Stomach smooth muscle (tissue), 2 donors: ENCODE data around the gene BMPR2.

Source experiments
- H3K27ac ChIP-seq: one replicate; pipeline ENCODE4 v1.7.0; 2013; ENCODE audit warnings: mild to moderate bottlenecking, low read length, inconsistent platforms
- H3K27me3 ChIP-seq, 2 donors: one replicate each; pipeline ENCODE4 v1.7.0; 2013; ENCODE audit warnings: low read length in 2 of 2; ENCODE audit not compliant: insufficient read depth in 2 of 2, control insufficient read depth in 1 of 2
- H3K36me3 ChIP-seq, 2 donors: one replicate each; pipeline ENCODE4 v1.7.0; 2013; ENCODE audit warnings: low read length in 2 of 2; ENCODE audit not compliant: control insufficient read depth in 2 of 2, insufficient read depth in 2 of 2
- H3K4me1 ChIP-seq: one replicate; pipeline ENCODE4 v1.7.0; 2013; ENCODE audit warnings: low read length; ENCODE audit not compliant: control insufficient read depth, insufficient read depth
- H3K4me3 ChIP-seq, 2 donors: one replicate each; pipeline ENCODE4 v1.7.0; 2013; ENCODE audit warnings: low read length in 2 of 2
- H3K9ac ChIP-seq, 2 donors: one replicate each; pipeline ENCODE4 v1.7.0; 2013; ENCODE audit warnings: low read length in 2 of 2, mild to moderate bottlenecking in 1 of 2
- H3K9me3 ChIP-seq, 2 donors: one replicate each; pipeline ENCODE4 v1.7.0; 2013; ENCODE audit warnings: low read length in 2 of 2; ENCODE audit not compliant: control insufficient read depth in 2 of 2
- donor health status: healthy.
- donor health status: Pancreatic carcinoma.

Gene BMPR2

DNA sequence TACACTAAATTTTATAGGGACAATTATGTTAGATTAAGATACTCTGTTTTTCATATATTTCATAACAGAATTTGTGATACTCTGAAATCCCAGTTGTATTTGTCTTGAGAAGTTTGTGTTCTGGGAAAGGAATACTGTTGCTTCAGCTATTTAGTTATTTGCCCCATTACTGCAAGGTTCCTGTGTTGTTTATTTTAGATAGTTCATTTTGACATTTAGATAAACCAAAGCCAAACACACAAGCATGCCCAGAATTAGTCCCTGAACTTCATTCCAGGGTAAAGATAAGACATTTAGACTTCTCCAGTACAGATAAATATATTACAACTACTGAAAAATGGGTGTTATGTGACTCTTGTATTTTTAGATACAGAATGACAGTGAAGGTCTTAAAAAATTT lies 74.7 kb downstream of the BMPR2 start:
- no peaks in the 10 kb centered on the region for H3K36me3 ChIP-seq
- H3K4me3 ChIP-seq, result no peak overlapping the region
- H3K9me3 ChIP-seq, result no peaks in the 10 kb centered on the region
- no peaks in the 10 kb centered on the region for H3K27me3 ChIP-seq
- H3K27ac ChIP-seq, result no peak overlapping the region
- H3K9ac ChIP-seq, result no peak overlapping the region
- H3K4me1 ChIP-seq, result peaks cover 3% of the 10 kb centered on the region

DNA sequence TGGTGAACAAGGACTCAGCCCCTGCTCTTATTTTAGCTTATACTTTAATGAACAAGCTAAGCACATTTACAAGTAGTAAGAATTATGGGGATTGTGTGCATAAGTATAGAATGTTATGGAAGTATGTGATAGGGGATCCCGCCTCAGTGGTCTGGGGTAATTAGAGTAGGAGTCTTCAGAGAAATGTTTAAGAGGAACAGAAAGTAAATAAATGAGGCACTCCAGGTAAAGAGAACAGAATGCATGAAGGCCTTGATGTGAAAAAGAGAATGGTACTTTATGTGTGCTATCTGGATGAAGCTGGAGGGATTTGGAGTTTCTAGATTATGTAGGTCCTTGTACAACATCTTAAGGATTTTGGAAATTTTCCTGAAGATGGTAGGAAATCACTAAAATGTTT lies 76.6 kb downstream of the BMPR2 start:
- no peak overlapping the region for H3K4me3 ChIP-seq
- H3K4me1 ChIP-seq, result peaks cover 3% of the 10 kb centered on the region
- H3K9me3 ChIP-seq, result no peaks in the 10 kb centered on the region
- H3K27me3 ChIP-seq, result no peaks in the 10 kb centered on the region
- H3K27ac ChIP-seq, result no peak overlapping the region
- no peaks in the 10 kb centered on the region for H3K36me3 ChIP-seq
- no peak overlapping the region for H3K9ac ChIP-seq

DNA sequence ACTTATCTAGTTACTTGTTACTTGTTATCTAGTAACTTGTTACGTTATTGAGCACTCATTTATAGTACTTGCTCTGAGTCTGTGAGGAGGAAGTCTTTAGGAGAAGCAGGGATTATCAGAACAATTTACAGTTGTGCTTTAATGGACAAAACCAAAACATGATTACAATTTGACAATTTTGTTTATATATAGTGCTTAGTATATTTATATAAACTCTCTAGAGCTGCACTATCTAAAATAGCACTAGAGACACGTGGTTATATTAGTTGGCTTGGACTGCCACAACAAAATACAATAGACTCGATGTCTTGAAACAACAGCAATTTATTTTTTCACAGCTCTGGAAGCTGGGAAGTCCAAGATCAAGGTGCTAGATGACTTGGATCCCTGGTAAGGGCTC lies 78.4 kb downstream of the BMPR2 start:
- no peaks in the 10 kb centered on the region for H3K9me3 ChIP-seq
- H3K4me1 ChIP-seq, result peaks cover 3% of the 10 kb centered on the region
- no peak overlapping the region for H3K27ac ChIP-seq
- H3K27me3 ChIP-seq, result no peaks in the 10 kb centered on the region
- H3K36me3 ChIP-seq, result no peaks in the 10 kb centered on the region
- H3K4me3 ChIP-seq, result no peak overlapping the region
- no peak overlapping the region for H3K9ac ChIP-seq

DNA sequence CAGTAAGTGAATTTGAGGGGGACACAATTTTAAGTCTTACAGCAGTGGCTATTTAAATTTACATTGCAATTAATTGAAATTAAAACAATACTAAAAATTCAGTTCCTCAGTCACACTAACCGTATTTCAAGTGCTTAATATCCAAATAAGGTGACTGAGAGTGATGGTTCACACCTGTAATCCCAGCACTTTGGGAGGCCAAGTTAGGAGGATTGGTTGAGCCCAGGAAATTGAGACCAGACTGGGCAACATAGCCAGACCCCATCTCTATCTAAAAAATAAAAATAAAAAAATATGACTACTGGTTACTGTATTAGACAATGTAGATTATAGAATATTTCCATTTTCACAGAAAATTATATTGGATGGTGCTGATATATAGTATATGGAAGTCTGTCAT lies 79.0 kb downstream of the BMPR2 start:
- Histone ChIP-seq H3K9ac (no peak overlapping the region), H3K9me3 (no peaks in the 10 kb centered on the region), H3K4me1 (peaks cover 3% of the 10 kb centered on the region), H3K27ac (no peak overlapping the region), H3K36me3 (no peaks in the 10 kb centered on the region), H3K4me3 (no peak overlapping the region), H3K27me3 (no peaks in the 10 kb centered on the region)

DNA sequence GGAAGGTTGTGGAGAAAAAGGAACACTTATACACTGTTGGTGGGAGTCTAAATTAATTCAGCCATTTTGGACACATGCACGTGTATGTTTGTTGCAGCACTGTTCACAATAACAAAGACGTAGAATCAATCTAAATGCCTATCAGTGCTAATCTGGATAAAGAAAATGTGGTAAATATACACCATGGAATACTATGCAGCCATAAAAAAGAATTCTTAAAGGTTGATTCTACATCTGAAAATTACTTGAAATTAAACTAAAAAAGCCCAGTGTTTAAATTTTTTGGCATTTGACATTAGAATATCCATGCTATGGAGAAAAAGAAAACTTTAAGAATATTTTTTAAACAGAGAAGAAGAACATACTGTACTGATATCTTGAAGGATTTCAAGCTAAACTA lies 84.0 kb downstream of the BMPR2 start:
- Histone ChIP-seq H3K27me3 (no peaks in the 10 kb centered on the region), H3K36me3 (peaks cover 0 to 4% of the 10 kb centered on the region in 2 donors), H3K27ac (no peak overlapping the region), H3K9me3 (no peaks in the 10 kb centered on the region), H3K4me3 (no peak overlapping the region), H3K4me1 (no peaks in the 10 kb centered on the region), H3K9ac (no peak overlapping the region)

DNA sequence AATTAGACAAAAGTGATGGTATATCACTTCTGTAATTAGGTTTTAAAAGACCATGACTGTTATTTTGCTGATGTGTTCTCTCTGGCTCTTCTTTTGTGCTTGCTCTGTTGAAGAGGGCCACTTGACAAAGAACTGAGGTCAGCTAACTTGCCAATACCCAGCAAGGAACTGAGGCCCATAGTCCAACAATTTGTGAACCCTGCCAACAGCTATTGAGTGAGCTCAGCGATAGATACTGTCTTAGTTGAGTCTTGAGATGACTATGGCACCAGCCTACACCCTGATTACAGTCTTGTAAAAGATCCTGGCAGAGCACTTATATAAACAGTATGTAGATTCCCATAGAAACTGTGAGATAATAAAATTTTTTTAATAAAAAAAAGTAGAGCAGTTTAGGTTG lies 103.0 kb downstream of the BMPR2 start:
- Histone ChIP-seq H3K4me1 (no peaks in the 10 kb centered on the region), H3K9me3 (no peaks in the 10 kb centered on the region), H3K27ac (no peak overlapping the region), H3K4me3 (no peak overlapping the region), H3K27me3 (no peaks in the 10 kb centered on the region), H3K9ac (no peak overlapping the region), H3K36me3 (no peaks in the 10 kb centered on the region)

DNA sequence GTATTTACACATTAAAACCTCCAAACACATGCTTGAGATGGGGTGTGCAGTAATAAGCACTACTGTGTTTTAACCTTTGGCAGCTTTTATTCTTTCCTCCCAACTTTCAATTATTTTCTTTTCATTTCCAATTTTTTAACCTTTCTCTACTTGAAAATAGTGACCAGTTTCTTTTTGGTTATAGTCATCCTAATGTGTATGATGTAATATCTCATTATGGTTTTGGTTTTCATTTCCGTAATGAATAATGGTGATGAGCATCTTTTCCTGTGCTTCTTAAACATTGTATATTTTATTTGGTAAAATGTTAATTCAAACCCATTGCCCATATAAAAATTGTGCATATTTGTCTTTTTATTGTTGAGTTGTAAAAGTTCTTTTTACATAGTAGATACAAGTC lies 103.5 kb downstream of the BMPR2 start:
- Histone ChIP-seq H3K4me1 (no peaks in the 10 kb centered on the region), H3K9me3 (no peaks in the 10 kb centered on the region), H3K27ac (no peak overlapping the region), H3K4me3 (no peak overlapping the region), H3K9ac (no peak overlapping the region), H3K36me3 (no peaks in the 10 kb centered on the region), H3K27me3 (no peaks in the 10 kb centered on the region)

DNA sequence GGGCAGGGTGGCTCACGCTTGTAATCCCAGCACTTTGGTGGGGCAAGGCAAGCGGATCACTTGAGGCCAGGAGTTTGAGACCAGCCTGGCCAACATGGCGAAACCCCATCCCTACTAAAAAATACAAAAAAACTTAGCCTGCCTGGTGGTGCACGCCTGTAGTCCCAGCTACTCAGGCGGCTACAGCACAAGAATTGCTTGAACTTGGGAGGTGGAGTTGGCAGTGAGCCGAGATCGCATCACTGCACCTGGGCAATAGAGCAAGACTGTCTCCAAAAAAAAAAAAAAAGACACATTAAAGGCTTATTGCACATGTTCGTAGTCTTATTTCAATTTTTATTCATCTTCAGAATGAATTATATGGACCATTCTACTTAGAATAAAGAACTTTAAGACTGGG lies 110.2 kb downstream of the BMPR2 start:
- no peak overlapping the region for H3K9ac ChIP-seq
- H3K27ac ChIP-seq, result no peak overlapping the region
- no peaks in the 10 kb centered on the region for H3K4me1 ChIP-seq
- H3K4me3 ChIP-seq, result no peak overlapping the region
- H3K9me3 ChIP-seq, result no peaks in the 10 kb centered on the region
- H3K27me3 ChIP-seq, result no peaks in the 10 kb centered on the region
- H3K36me3 ChIP-seq, result no peaks in the 10 kb centered on the region

DNA sequence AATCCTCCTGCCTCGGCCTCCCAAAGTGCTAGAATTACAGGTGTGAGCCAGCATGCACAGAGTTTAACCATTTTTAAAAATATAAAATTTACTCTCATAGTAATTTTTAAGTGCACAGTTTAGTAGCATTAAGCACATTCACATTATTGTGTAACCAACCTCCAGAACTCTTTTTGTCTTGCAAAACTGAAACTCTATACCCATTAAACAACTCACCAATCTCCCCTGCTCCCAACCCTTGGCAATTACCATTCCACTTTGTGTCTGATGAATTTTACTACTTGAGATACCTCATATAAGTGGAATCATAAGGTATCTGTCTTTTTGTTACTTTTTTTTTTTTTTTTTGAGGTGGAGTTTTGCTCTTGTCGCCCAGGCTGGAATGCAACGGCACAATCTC lies 112.5 kb downstream of the BMPR2 start:
- H3K27me3 ChIP-seq, result no peaks in the 10 kb centered on the region
- no peak overlapping the region for H3K4me3 ChIP-seq
- no peaks in the 10 kb centered on the region for H3K9me3 ChIP-seq
- H3K9ac ChIP-seq, result no peak overlapping the region
- no peaks in the 10 kb centered on the region for H3K36me3 ChIP-seq
- no peak overlapping the region for H3K27ac ChIP-seq
- H3K4me1 ChIP-seq, result no peaks in the 10 kb centered on the region

DNA sequence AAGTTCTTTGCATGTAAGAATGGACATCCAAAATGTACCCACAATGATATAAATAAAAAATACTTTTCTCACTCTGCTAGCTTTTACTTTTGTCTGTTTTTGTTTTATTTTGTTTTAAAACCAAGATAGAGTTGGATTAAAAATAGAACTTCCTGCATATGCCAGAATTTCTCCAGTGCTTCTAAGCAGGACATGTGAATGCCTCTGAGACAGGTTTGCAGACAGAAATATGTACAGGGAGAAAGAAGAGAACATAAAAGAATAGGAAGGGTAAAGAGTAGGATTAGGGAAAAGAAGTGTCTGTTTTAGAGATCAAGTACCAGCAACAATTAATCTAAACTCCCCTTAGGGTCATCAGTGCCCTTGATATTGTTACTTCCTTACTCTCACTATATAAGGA lies 114.4 kb downstream of the BMPR2 start:
- Histone ChIP-seq H3K9me3 (no peaks in the 10 kb centered on the region), H3K4me1 (no peaks in the 10 kb centered on the region), H3K9ac (no peak overlapping the region), H3K36me3 (no peaks in the 10 kb centered on the region), H3K4me3 (no peak overlapping the region), H3K27me3 (no peaks in the 10 kb centered on the region), H3K27ac (no peak overlapping the region)

DNA sequence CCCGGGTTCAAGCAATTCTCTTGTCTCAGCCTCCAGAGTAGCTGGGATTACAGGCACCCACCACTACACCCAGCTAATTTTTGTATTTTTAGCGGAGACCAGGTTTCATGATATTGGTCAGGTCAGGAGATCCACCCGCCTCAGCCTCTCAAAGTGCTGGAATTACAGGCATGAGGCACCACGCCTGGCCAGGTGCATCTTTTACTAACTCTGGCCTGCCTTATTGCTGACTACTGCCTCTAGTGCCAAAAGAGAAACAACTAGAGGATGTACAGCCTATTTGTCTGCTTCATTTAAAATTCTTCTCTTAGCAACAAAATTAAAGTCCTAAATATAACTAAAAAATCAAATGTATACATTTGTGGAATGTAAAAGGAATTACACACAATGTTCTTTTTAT lies 115.4 kb downstream of the BMPR2 start:
- Histone ChIP-seq H3K27me3 (no peaks in the 10 kb centered on the region), H3K27ac (no peak overlapping the region), H3K4me3 (no peak overlapping the region), H3K9ac (no peak overlapping the region), H3K4me1 (no peaks in the 10 kb centered on the region), H3K9me3 (no peaks in the 10 kb centered on the region), H3K36me3 (no peaks in the 10 kb centered on the region)
